COLO668 (cell line): ENCODE data around the gene FAM131C.

Experiments used
- DNase-seq: peaks from one replicate; lab custom pipeline; 2025; ENCODE audit not compliant: unreplicated experiment; lab: John Stamatoyannopoulos, UW

FAM131C gene

GRCh38 chr1:16101623-16102022 is 28.2 kb upstream of the FAM131C start:
- DNase-seq: no peak

GRCh38 chr1:16099412-16099811 is 26.0 kb upstream of the FAM131C start:
- no peak for DNase-seq

- DNase-seq: no peak
Measured at GRCh38 chr1:16095447-16095846, 22.0 kb upstream of the FAM131C start.

- no peak for DNase-seq
Measured at GRCh38 chr1:16094453-16095158, 21.2 kb upstream of the FAM131C start.

GRCh38 chr1:16093611-16094010 is 20.2 kb upstream of the FAM131C start:
- DNase-seq: no peak

GRCh38 chr1:16092923-16093511 is 19.6 kb upstream of the FAM131C start:
- no peak for DNase-seq

GRCh38 chr1:16092097-16092922 is 18.9 kb upstream of the FAM131C start:
- no peak for DNase-seq

GRCh38 chr1:16091296-16091695 is 17.8 kb upstream of the FAM131C start:
- DNase-seq: peak; percentile 43

GRCh38 chr1:16090076-16090826 is 16.8 kb upstream of the FAM131C start:
- DNase-seq: no peak

GRCh38 chr1:16088996-16089395 is 15.5 kb upstream of the FAM131C start:
- no peak for DNase-seq

GRCh38 chr1:16088351-16088911 is 15.0 kb upstream of the FAM131C start:
- DNase-seq: no peak

- DNase-seq: no peak
Measured at GRCh38 chr1:16087733-16088132, 14.3 kb upstream of the FAM131C start.

GRCh38 chr1:16085522-16085921 is 12.1 kb upstream of the FAM131C start:
- no peak for DNase-seq

- DNase-seq: no peak
Measured at GRCh38 chr1:16083486-16083885, 10.0 kb upstream of the FAM131C start.

- DNase-seq: peak; percentile 72
Measured at GRCh38 chr1:16082283-16083038, 9.0 kb upstream of the FAM131C start.

- DNase-seq: no peak
Measured at GRCh38 chr1:16081636-16082035, 8.2 kb upstream of the FAM131C start.

- no peak for DNase-seq
Measured at GRCh38 chr1:16080422-16081150, 7.1 kb upstream of the FAM131C start.

- DNase-seq: peak; percentile 78
Measured at GRCh38 chr1:16078925-16079656, 5.6 kb upstream of the FAM131C start.
